ENCODE data around the gene UNC80. TPM values are rescaled to one million over a fixed set of nuclear protein-coding genes. Genes with fewer than 3 reads are reported as not detected.

UNC80 gene
- total RNA-seq, 1 donor from 2014 or later = 2.8 TPM

- TF ChIP-seq CTCF (conservative IDR thresholded peaks at IDR 0.05) = no peak
- Mint-ChIP-seq H3K4me3 (no peak overlapping the region), H3K36me3 (ENCODE audit: low read depth) (peaks cover 3% of the 10 kb centered on the region), H3K27me3 (ENCODE audit: low read depth) (no peaks in the 10 kb centered on the region), H3K27ac (ENCODE audit: unreplicated experiment) (no peak overlapping the region), H3K4me1 (peaks cover 27% of the 10 kb centered on the region), H3K9me3 (peaks cover 3% of the 10 kb centered on the region)
- DNase-seq (ENCODE audit: low read depth, low spot score) = no peak
Measured at GRCh38 chr2:209922116-209922515, 150.5 kb downstream of the UNC80 start.

- no peak overlapping the region for H3K27ac Mint-ChIP-seq (ENCODE audit: unreplicated experiment)
- H3K9me3 Mint-ChIP-seq = peaks cover 3% of the 10 kb centered on the region
- no peaks in the 10 kb centered on the region for H3K27me3 Mint-ChIP-seq (ENCODE audit: low read depth)
- H3K4me3 Mint-ChIP-seq = no peak overlapping the region
- DNase-seq (ENCODE audit: low read depth, low spot score) = no peak
- TF ChIP-seq CTCF (conservative IDR thresholded peaks at IDR 0.05) = no peak
- H3K4me1 Mint-ChIP-seq = peaks cover 15% of the 10 kb centered on the region
- H3K36me3 Mint-ChIP-seq (ENCODE audit: low read depth) = peaks cover 3% of the 10 kb centered on the region
Measured at GRCh38 chr2:209929369-209929768, 157.7 kb downstream of the UNC80 start.

- H3K36me3 Mint-ChIP-seq (ENCODE audit: low read depth) = no peaks in the 10 kb centered on the region
- no peaks in the 10 kb centered on the region for H3K27me3 Mint-ChIP-seq (ENCODE audit: low read depth)
- TF ChIP-seq CTCF (conservative IDR thresholded peaks at IDR 0.05) = no peak
- H3K4me3 Mint-ChIP-seq = peak overlapping the region; percentile 61
- peaks cover 35% of the 10 kb centered on the region for H3K4me1 Mint-ChIP-seq
- no peaks in the 10 kb centered on the region for H3K9me3 Mint-ChIP-seq
- DNase-seq (ENCODE audit: low read depth, low spot score) = no peak
- H3K27ac Mint-ChIP-seq (ENCODE audit: unreplicated experiment) = peak overlapping the region; percentile 93
Measured at GRCh38 chr2:209933499-209934483, 162.2 kb downstream of the UNC80 start.

GRCh38 chr2:209936106-209936666, 164.6 kb downstream of the UNC80 start:
- peak; percentile 30 for TF ChIP-seq CTCF (conservative IDR thresholded peaks at IDR 0.05)
- H3K27me3 Mint-ChIP-seq (ENCODE audit: low read depth) = no peaks in the 10 kb centered on the region
- peak overlapping the region; percentile 2 for H3K27ac Mint-ChIP-seq (ENCODE audit: unreplicated experiment)

GRCh38 chr2:209937893-209938292, 166.3 kb downstream of the UNC80 start:
- TF ChIP-seq CTCF (conservative IDR thresholded peaks at IDR 0.05) = no peak
- H3K27ac Mint-ChIP-seq (ENCODE audit: unreplicated experiment) = no peak overlapping the region
- H3K4me3 Mint-ChIP-seq = no peak overlapping the region
- peaks cover 57% of the 10 kb centered on the region for H3K4me1 Mint-ChIP-seq
- no peak for DNase-seq (ENCODE audit: low read depth, low spot score)
- H3K9me3 Mint-ChIP-seq = no peaks in the 10 kb centered on the region
- peaks cover 9% of the 10 kb centered on the region for H3K36me3 Mint-ChIP-seq (ENCODE audit: low read depth)
- no peaks in the 10 kb centered on the region for H3K27me3 Mint-ChIP-seq (ENCODE audit: low read depth)

More at GRCh38 chr2:209936106-209936666, 164.6 kb downstream of the UNC80 start:
- no peak for DNase-seq (ENCODE audit: low read depth, low spot score)
- H3K36me3 Mint-ChIP-seq (ENCODE audit: low read depth) = peaks cover 4% of the 10 kb centered on the region
- H3K9me3 Mint-ChIP-seq = no peaks in the 10 kb centered on the region
- H3K4me3 Mint-ChIP-seq = no peak overlapping the region
- H3K4me1 Mint-ChIP-seq = peaks cover 51% of the 10 kb centered on the region

Measured in neural crest cell (in vitro differentiated cells).